CD4-positive, CD25-positive, alpha-beta regulatory T cell (primary cell): ENCODE measurements around the gene RERE. TPM values are rescaled to one million over a fixed set of nuclear protein-coding genes. Genes with fewer than 3 reads are reported as not detected.
"Not testable (repeated sequence)": the region's sequence is repeated elsewhere in the genome, so short reads cannot be mapped to it uniquely, and the experiment has no call there.

Experiments used
- ATAC-seq, 2 donors: fragments of 150-1000 bp; cut with Tn5 transposase; one replicate each; pipeline ENCODE4 v1.10.0; 2021; ENCODE audit warnings: low read depth in 2 of 2, moderate number of reproducible peaks in 2 of 2, moderate library complexity in 1 of 2
- DNase-seq, 3 donors: peaks; one replicate each; pipeline versions ENCODE4 v3.0.0 to v3.0.0-alpha.2; 2012 to 2022; ENCODE audit warnings: mixed read lengths in 1 of 3
- H3K27ac ChIP-seq: one replicate; pipeline ENCODE4 v1.7.0; 2013; ENCODE audit warnings: mild to moderate bottlenecking, low read length; ENCODE audit not compliant: insufficient read depth, poor library complexity, severe bottlenecking
- H3K27me3 ChIP-seq: one replicate; pipeline ENCODE4 v1.7.0; 2013; ENCODE audit warnings: low read length; ENCODE audit not compliant: control insufficient read depth, insufficient read depth
- H3K36me3 ChIP-seq: one replicate; pipeline ENCODE4 v1.7.0; 2013; ENCODE audit warnings: mild to moderate bottlenecking, low read length, moderate library complexity; ENCODE audit not compliant: control insufficient read depth, insufficient read depth
- H3K4me1 ChIP-seq: 2 replicates; pipeline ENCODE4 v1.7.0; 2013; ENCODE audit warnings: mild to moderate bottlenecking, low read length; ENCODE audit not compliant: insufficient read depth, control insufficient read depth, poor library complexity, severe bottlenecking
- H3K4me3 ChIP-seq: one replicate; pipeline ENCODE4 v1.7.0; 2013; ENCODE audit warnings: low read depth, mild to moderate bottlenecking, low read length, moderate library complexity
- H3K9me3 ChIP-seq, 2 experiments: 1 replicate in 1 of 2; 2 replicates in 1 of 2; pipeline ENCODE4 v1.7.0; 2013; ENCODE audit warnings: low read length in 2 of 2, mild to moderate bottlenecking in 1 of 2, moderate library complexity in 1 of 2; ENCODE audit not compliant: control insufficient read depth in 2 of 2
- H3K27ac Mint-ChIP-seq, 3 donors: one replicate each; pipeline ENCODE4 v1.8.0; 2020 to 2022; ENCODE audit warnings: mild to moderate bottlenecking in 3 of 3, mixed read lengths in 3 of 3, moderate library complexity in 2 of 3
- H3K27me3 Mint-ChIP-seq: one replicate; pipeline ENCODE4 v1.8.0; 2022; ENCODE audit warnings: mild to moderate bottlenecking, mixed read lengths
- H3K36me3 Mint-ChIP-seq: one replicate; pipeline ENCODE4 v1.8.0; 2020; ENCODE audit warnings: mixed read lengths
- H3K4me1 Mint-ChIP-seq, 4 donors: one replicate each; pipeline ENCODE4 v1.8.0; 2020 to 2022; ENCODE audit warnings: mixed read lengths in 4 of 4, mild to moderate bottlenecking in 1 of 4
- H3K4me3 Mint-ChIP-seq, 4 donors: one replicate each; pipeline ENCODE4 v1.8.0; 2020 to 2022; ENCODE audit warnings: mild to moderate bottlenecking in 4 of 4, mixed read lengths in 4 of 4, moderate library complexity in 3 of 4
- H3K9me3 Mint-ChIP-seq, 7 donors: one replicate each; pipeline ENCODE4 v1.8.0; 2020 to 2022; ENCODE audit warnings: mixed read lengths in 7 of 7, mild to moderate bottlenecking in 3 of 7, moderate library complexity in 2 of 7
- polyA plus RNA-seq, 4 donors: library from polyadenylated mRNA; unstranded; fragments of 300-500 nt; fragmentation: Illumina TruSeq; gene quantifications; one replicate each; pipeline ENCODE4 v1.2.3, GENCODE V29; 2021
- total RNA-seq: library from RNA; stranded (reverse); gene quantifications from one replicate; pipeline ENCODE4 v1.2.3, GENCODE V29; 2022

RERE gene
- total and polyA plus RNA-seq, 5 donors from 2014 or later = 3.1 to 127 (median 5.7) TPM

DNA sequence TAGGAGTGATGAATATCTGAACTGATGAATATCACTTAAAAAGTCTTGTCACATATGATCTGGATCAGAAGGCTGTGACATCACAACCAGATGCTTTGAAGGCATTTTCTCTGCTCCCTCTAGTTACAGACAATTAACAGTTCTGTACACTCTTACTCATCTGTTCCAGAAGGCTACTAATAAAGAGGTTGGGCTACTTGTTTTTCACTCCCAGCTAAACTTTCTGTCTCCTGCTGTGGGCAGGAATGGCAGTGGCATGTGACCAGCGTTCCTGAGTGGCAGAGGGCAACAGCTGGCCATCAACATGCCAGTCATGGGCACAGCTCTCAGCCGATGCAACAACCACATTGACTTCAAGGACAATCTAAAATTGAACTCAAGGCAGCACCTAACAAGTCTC, 432.9 kb downstream of the RERE start:
- Mint-ChIP-seq H3K4me1 (peaks cover 39 to 85% (median 69%) of the 10 kb centered on the region in 4 donors), H3K36me3 (peaks cover 39% of the 10 kb centered on the region), H3K27me3 (no peaks in the 10 kb centered on the region), H3K27ac (peak overlapping the region; percentile 65 to 89 (median 82)), H3K9me3 (peaks cover 0 to 2% (median 0%) of the 10 kb centered on the region in 7 donors), H3K4me3 (peak overlapping the region in 2 of 4 donors; percentile 7 to 33)
- Histone ChIP-seq H3K36me3 (peaks cover 35% of the 10 kb centered on the region), H3K9me3 (no peaks in the 10 kb centered on the region), H3K4me1 (peaks cover 30% of the 10 kb centered on the region), H3K4me3 (no peak overlapping the region), H3K27ac (no peak overlapping the region), H3K27me3 (no peaks in the 10 kb centered on the region)
- ATAC-seq (no peak), DNase-seq (no peak)

DNA sequence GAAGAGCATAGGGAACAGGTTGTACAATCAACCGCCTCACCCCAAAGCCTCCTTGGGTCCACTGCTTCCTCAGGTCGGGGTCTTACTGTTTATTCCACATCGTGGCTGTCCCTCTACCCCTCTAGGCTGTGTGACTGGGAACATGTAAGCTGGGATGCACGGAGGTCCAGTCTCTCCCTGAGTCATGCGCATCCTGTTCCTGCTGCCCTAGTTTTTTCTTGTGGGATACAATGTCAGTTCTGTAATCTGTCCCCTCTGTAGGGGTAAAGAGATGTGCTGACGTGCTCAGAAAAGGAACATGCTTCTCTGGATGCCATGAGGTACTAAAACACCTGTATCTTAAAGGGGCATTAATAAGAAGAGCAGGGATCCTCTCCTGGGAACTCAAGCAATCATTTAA, 433.4 kb downstream of the RERE start:
- ATAC-seq (no peak), DNase-seq (no peak)
- peaks cover 35% of the 10 kb centered on the region for H3K4me1 ChIP-seq
- Mint-ChIP-seq H3K36me3 (peaks cover 34% of the 10 kb centered on the region), H3K27me3 (no peaks in the 10 kb centered on the region), H3K9me3 (peaks cover 0 to 2% (median 0%) of the 10 kb centered on the region in 7 donors), H3K27ac (peak overlapping the region; percentile 65 to 89 (median 82)), H3K4me1 (peaks cover 39 to 86% (median 67%) of the 10 kb centered on the region in 4 donors), H3K4me3 (peak overlapping the region in 2 of 4 donors; percentile 6 to 33)
- no peak overlapping the region for H3K4me3 ChIP-seq
- no peaks in the 10 kb centered on the region for H3K9me3 ChIP-seq
- H3K27me3 ChIP-seq = no peaks in the 10 kb centered on the region
- peak overlapping the region; percentile 28 for H3K27ac ChIP-seq
- peaks cover 34% of the 10 kb centered on the region for H3K36me3 ChIP-seq

DNA sequence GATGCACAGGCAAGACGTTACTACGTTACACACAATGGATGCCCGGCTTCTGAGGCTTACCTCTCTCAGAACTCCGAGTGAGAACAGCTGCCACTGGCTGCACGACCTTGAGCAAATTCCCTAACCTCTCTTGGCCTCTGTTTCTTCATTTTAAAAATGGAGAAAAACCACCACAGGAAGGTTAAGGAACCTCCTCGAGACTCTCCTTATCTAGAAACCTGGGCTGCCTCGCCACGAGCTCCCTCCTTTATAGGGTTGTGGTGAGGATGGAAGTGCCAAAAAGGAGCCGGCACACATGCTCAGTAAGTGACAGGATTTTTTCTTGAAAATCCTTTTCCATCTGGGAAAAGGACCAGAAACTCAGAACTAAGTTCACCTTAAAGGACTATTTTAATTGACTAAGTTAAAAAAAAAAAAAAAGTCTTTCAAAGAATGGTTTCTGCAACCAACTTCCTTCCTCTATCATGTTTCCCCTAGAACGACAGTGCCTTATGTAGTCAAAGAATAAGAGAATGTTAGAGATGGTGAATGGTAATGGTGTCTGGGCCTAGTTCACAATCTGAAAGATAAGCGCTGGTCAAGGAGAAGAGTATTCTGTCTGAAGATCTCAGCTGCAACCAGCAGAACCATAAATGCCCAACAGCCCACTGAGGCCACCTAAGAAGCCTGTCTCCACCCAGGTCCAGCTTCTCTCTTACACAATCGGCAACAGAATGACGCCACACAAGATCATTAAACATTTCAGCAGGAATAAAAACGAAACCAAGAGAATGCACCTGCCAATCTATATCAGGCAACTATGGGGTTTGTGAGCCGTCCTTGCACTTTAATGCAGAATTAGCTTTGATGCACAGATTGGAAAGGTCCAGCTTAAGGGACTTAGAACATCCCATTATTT, 434.6 kb downstream of the RERE start:
- peak overlapping the region; percentile 64 for H3K4me3 ChIP-seq
- Mint-ChIP-seq H3K4me3 (peak overlapping the region; percentile 52 to 82 (median 76)), H3K27me3 (no peaks in the 10 kb centered on the region), H3K4me1 (peaks cover 38 to 92% (median 73%) of the 10 kb centered on the region in 4 donors), H3K36me3 (peaks cover 32% of the 10 kb centered on the region), H3K27ac (peak overlapping the region; percentile 39 to 94 (median 91)), H3K9me3 (peaks cover 0 to 2% (median 0%) of the 10 kb centered on the region in 7 donors)
- ATAC-seq = peak; percentile 65
- H3K27ac ChIP-seq = peak overlapping the region; percentile 47
- H3K9me3 ChIP-seq = no peaks in the 10 kb centered on the region
- peaks cover 46% of the 10 kb centered on the region for H3K4me1 ChIP-seq
- H3K27me3 ChIP-seq = no peaks in the 10 kb centered on the region
- DNase-seq = peak in 2 of 3 donors; percentile 32 to 39
- peaks cover 29% of the 10 kb centered on the region for H3K36me3 ChIP-seq

- Histone ChIP-seq H3K9me3 (no peaks in the 10 kb centered on the region), H3K27me3 (no peaks in the 10 kb centered on the region), H3K36me3 (peaks cover 28% of the 10 kb centered on the region), H3K4me1 (peaks cover 53% of the 10 kb centered on the region), H3K27ac (no peak overlapping the region), H3K4me3 (peak overlapping the region; percentile 3)
- peaks cover 0 to 2% (median 0%) of the 10 kb centered on the region in 7 donors for H3K9me3 Mint-ChIP-seq
- peak overlapping the region in 3 of 4 donors; percentile 21 to 52 (median 29) for H3K4me3 Mint-ChIP-seq
- H3K27ac Mint-ChIP-seq = peak overlapping the region; percentile 38 to 91 (median 46)
- H3K27me3 Mint-ChIP-seq = no peaks in the 10 kb centered on the region
- H3K36me3 Mint-ChIP-seq = peaks cover 30% of the 10 kb centered on the region
- DNase-seq (no peak), ATAC-seq (no peak)
- H3K4me1 Mint-ChIP-seq = peaks cover 37 to 91% (median 73%) of the 10 kb centered on the region in 4 donors
Observed at GRCh38 chr1:8382051-8382505, 435.4 kb downstream of the RERE start.

GRCh38 chr1:8381618-8382017, 435.8 kb downstream of the RERE start:
- Mint-ChIP-seq H3K36me3 (peaks cover 27% of the 10 kb centered on the region), H3K27me3 (no peaks in the 10 kb centered on the region), H3K27ac (peak overlapping the region in 2 of 3 donors; percentile 38 to 91), H3K4me3 (peak overlapping the region in 2 of 4 donors; percentile 21 to 60), H3K9me3 (peaks cover 0 to 2% (median 0%) of the 10 kb centered on the region in 7 donors), H3K4me1 (peaks cover 32 to 88% (median 69%) of the 10 kb centered on the region in 4 donors)
- DNase-seq (no peak), ATAC-seq (no peak)
- peaks cover 29% of the 10 kb centered on the region for H3K36me3 ChIP-seq
- H3K4me3 ChIP-seq = no peak overlapping the region
- H3K27me3 ChIP-seq = no peaks in the 10 kb centered on the region
- no peak overlapping the region for H3K27ac ChIP-seq
- peaks cover 54% of the 10 kb centered on the region for H3K4me1 ChIP-seq
- H3K9me3 ChIP-seq = no peaks in the 10 kb centered on the region

DNA sequence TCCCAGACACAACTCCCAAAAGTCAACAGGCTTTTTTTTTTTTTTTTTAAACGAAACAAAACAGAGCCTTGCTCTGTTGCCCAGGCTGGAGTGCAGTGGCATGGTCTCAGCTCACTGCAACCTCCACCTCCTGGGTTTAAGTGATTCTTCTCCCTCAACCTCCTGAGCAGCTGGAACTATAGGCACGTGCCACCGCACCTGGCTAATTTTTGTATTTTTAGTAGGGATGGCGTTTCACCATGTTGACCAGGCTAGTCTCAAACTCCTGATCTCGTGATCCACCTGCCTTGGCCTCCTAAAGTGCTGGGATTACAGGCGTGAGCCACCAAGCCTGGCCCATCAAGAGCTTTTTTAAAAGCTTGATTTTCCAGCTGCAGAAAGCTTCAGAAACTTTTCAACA, 437.1 kb downstream of the RERE start:
- not testable (repeated sequence) for H3K4me3 Mint-ChIP-seq
- Mint-ChIP-seq H3K36me3 (peaks cover 22% of the 10 kb centered on the region), H3K27ac (peak overlapping the region in 1 of 3 donors; percentile 51)

GRCh38 chr1:8379513-8380186, 437.8 kb downstream of the RERE start:
- Histone ChIP-seq H3K36me3 (peaks cover 30% of the 10 kb centered on the region), H3K27me3 (no peaks in the 10 kb centered on the region), H3K4me3 (no peak overlapping the region), H3K27ac (no peak overlapping the region), H3K9me3 (no peaks in the 10 kb centered on the region), H3K4me1 (peaks cover 54% of the 10 kb centered on the region)
- DNase-seq (no peak), ATAC-seq (no peak)
- no peaks in the 10 kb centered on the region for H3K27me3 Mint-ChIP-seq
- peak overlapping the region in 2 of 3 donors; percentile 11 to 44 for H3K27ac Mint-ChIP-seq
- H3K9me3 Mint-ChIP-seq = peaks cover 0 to 2% (median 0%) of the 10 kb centered on the region in 7 donors
- peaks cover 26% of the 10 kb centered on the region for H3K36me3 Mint-ChIP-seq
- H3K4me1 Mint-ChIP-seq = peaks cover 25 to 88% (median 64%) of the 10 kb centered on the region in 4 donors
- no peak overlapping the region for H3K4me3 Mint-ChIP-seq

More for the DNA sequence above, 437.1 kb downstream of the RERE start:
- Histone ChIP-seq H3K4me1 (peaks cover 54% of the 10 kb centered on the region), H3K36me3 (peaks cover 35% of the 10 kb centered on the region)
- not testable (repeated sequence) for H3K27ac ChIP-seq, ATAC-seq, H3K4me3 ChIP-seq, DNase-seq, H3K27me3 Mint-ChIP-seq, H3K9me3 ChIP-seq, H3K9me3 Mint-ChIP-seq, H3K27me3 ChIP-seq
- H3K4me1 Mint-ChIP-seq = peaks cover 25 to 88% (median 66%) of the 10 kb centered on the region in 4 donors
